H1 (cell line): Measurements from ENCODE around the gene BRINP3. TPM values are rescaled to one million over a fixed set of nuclear protein-coding genes. Genes with fewer than 3 reads are reported as not detected.

ENCODE experiments used
- CHD2 ChIP-seq: IDR thresholded peaks from 2 replicates; pipeline ENCODE4 v1.6.1; 2012; ENCODE audit warnings: low read length, improper control_type of control experiment
- EGR1 ChIP-seq: IDR thresholded peaks from 2 replicates; pipeline ENCODE4 v1.6.1; 2011; ENCODE audit warnings: low read depth, low read length, borderline replicate concordance
- KDM4A ChIP-seq: IDR thresholded peaks from one replicate; pipeline ENCODE4 v1.7.1; 2012; ENCODE audit warnings: low read depth, mild to moderate bottlenecking, moderate library complexity, low read length, inconsistent platforms; ENCODE audit not compliant: severe bottlenecking
- NANOG ChIP-seq: IDR thresholded peaks from 2 replicates; pipeline ENCODE4 v1.6.1; 2011; ENCODE audit warnings: low read length, low read depth, mild to moderate bottlenecking, inconsistent platforms; ENCODE audit not compliant: insufficient read depth, poor library complexity, severe bottlenecking
- SAP30 ChIP-seq: fragments of 300-600 bp; sonication (generic); IDR thresholded peaks from 2 replicates; pipeline ENCODE4 v1.7.1; 2012; ENCODE audit warnings: low read length, moderate library complexity, mild to moderate bottlenecking, inconsistent platforms; ENCODE audit not compliant: insufficient read depth, insufficient replicate concordance
- polyA plus RNA-seq, 7 experiments: library from polyadenylated mRNA; depleted of rRNA in 3 of 7; stranded (reverse) in 5 of 7; unstranded in 2 of 7; fragments of >200 nt in 5 of 7; fragments of 200-250 nt in 2 of 7; gene quantifications; 1 replicate in 5 of 7; 2 replicates in 1 of 7; 4 replicates in 1 of 7; pipeline versions ENCODE4 v1.2.1 to v1.2.3, GENCODE V29; 2011 to 2013; ENCODE audit warnings: missing spikeins in 2 of 7, mixed read lengths in 2 of 7
- total RNA-seq: library from RNA; stranded (reverse); fragmentation: NEBNext Ultra II Directional; extraction: Animal tissue kit (Norgen Biotek cat#: 25700); gene quantifications from 2 replicates; pipeline ENCODE4 v1.2.1, GENCODE V29; 2021

BRINP3 gene
- total and polyA plus RNA-seq, 2 of the 8 experiments (the other 6 are each of a cell fraction or from before 2014, with no cell fraction given) = not detected

DNA sequence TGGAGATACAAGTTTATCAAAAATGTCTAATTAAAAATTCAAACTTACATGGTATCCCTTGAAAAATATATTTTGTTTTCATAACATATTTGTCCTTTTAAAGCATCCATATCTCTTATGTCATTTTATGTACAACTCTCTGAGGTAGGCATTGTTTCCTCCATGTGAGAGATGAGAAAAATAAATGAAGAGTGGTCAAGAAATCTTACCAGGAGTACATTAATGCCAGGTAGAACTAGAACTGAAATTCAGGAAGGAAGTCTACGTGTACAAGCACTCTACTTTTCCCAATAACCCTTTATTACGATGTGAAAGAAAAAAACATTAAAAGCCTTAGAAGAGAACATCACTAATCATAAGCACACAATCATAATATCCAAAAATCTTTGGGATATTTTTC, 5.6 kb downstream of the BRINP3 start (continued):
- TF ChIP-seq KDM4A = no peak
- no peak for TF ChIP-seq SAP30
- TF ChIP-seq EGR1 = no peak
- no peak for TF ChIP-seq CHD2
- TF ChIP-seq NANOG = no peak
